GM06990 (cell line): ENCODE data around the gene CCNO.
A peak's percentile ranks its signal among the peaks of the same experiment; 100 is the strongest.

ENCODE experiments used
- DNase-seq: peaks from one replicate; pipeline ENCODE4 v3.0.0-alpha.2; 2011; ENCODE audit not compliant: insufficient read length; ENCODE audit errors: extremely low read depth
- H3K27me3 ChIP-seq: replicated peaks from 2 replicates; pipeline ENCODE4 v1.6.0; 2011; ENCODE audit warnings: low read length; ENCODE audit not compliant: control insufficient read depth, insufficient read depth
- H3K36me3 ChIP-seq: 2 replicates; pipeline ENCODE4 v1.5.1; 2011; ENCODE audit warnings: low read length; ENCODE audit not compliant: control insufficient read depth, insufficient read depth
- H3K4me3 ChIP-seq: replicated peaks from 2 replicates; pipeline ENCODE4 v1.5.1; 2011; ENCODE audit warnings: low read depth, mild to moderate bottlenecking, control low read depth, low read length
- TF ChIP-seq, protein P1 (sequence below): IDR thresholded peaks from 2 replicates; pipeline ENCODE4 v1.5.1; 2011; ENCODE audit warnings: low read length, control low read depth, mild to moderate bottlenecking, inconsistent platforms; ENCODE audit not compliant: insufficient read depth, poor library complexity, severe bottlenecking

CCNO gene

DNA sequence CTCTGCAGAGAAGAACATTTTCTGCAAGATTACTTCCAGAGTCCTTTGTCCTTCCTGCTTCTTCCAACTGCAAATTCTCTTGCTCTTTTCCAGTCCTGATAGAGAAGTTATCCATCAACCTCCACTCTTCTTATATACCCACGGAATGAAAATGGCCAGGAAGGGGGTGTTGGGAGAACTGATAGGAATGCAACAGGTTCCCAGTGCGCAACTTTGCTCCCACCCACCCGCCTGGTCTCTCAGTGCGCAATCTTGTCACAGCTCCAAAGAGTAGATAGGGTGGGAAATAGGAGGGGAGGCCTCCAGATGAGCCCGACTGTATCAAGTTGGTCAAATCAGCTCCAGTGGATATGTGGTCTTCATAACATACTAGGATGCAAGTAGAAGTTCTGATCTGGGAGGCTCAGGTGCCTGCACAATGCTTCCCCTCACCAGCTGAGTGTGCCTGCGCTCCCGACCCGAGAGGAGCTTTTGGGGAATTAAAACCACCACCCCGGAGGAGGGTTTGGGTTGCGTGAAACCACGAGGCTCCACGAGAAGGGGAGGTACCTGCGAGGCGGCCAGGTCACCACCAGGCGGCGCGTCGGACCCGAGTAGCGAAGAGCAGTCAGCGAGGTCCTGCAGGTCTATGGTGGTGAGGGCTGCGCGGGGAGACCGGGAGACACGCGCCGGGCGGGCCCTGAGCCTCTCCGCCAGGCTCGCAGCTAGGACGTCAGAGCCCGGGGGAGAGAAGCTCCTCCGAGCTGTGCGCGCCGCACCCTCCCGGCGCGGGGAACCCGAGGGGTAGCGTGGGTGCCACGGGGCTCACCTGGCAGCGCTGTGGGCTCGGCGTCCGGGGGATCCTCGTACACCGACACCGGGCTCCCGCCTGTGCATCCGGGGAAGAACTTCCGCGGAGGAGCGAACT is 7.1 kb downstream of the CCNO start:
- TF ChIP-seq, protein P1, sequence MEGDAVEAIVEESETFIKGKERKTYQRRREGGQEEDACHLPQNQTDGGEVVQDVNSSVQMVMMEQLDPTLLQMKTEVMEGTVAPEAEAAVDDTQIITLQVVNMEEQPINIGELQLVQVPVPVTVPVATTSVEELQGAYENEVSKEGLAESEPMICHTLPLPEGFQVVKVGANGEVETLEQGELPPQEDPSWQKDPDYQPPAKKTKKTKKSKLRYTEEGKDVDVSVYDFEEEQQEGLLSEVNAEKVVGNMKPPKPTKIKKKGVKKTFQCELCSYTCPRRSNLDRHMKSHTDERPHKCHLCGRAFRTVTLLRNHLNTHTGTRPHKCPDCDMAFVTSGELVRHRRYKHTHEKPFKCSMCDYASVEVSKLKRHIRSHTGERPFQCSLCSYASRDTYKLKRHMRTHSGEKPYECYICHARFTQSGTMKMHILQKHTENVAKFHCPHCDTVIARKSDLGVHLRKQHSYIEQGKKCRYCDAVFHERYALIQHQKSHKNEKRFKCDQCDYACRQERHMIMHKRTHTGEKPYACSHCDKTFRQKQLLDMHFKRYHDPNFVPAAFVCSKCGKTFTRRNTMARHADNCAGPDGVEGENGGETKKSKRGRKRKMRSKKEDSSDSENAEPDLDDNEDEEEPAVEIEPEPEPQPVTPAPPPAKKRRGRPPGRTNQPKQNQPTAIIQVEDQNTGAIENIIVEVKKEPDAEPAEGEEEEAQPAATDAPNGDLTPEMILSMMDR = peak; percentile 87
- Histone ChIP-seq H3K36me3 (no peaks in the 10 kb centered on the region), H3K27me3 (peaks cover 3% of the 10 kb centered on the region), H3K4me3 (peak overlapping the region; percentile 41)
- peak; percentile 77 for DNase-seq

DNA sequence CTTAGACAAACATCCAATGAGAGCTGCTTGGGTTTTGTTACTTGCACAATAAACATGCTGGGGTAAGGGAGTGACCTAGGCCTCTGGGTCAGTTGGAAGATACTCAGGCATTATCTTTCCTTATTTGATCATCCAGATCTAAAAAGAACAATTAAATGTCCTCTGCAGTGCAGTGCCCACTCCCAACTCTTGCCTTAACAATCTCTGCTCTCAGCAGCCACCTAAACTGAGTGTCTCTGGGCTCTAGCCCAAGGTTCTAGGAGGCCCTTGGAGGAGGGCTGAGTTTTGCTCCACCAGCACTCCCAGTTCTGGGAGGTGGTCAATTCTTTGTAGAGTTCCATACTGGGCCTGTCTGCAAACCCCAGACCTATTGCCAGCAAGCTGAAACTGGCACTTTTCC is 8.1 kb downstream of the CCNO start:
- DNase-seq = no peak
- Histone ChIP-seq H3K36me3 (no peaks in the 10 kb centered on the region), H3K4me3 (no peak overlapping the region), H3K27me3 (peaks cover 5% of the 10 kb centered on the region)
- TF ChIP-seq, protein P1 = no peak

DNA sequence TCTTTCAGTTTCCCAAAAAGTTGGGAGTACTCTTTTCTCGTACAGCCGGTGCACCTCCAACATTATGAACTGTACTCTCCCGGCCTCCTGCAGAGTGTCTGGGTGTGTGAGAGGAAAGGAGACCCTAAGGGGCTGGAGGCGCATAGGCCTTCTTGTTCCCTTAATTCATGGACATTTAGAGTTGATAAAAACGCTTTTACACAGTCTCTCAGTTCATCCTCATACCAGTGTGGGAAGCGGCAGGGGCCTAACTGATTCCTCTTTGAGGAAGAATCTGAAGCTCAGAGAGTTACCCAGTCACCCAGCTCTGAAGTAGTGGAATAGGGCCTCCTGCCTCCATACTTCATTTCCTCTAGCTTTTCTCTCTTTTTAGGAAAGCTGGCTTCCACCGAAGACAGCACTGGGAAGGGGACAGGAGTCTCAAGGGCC is 9.6 kb downstream of the CCNO start:
- TF ChIP-seq, protein P1 = no peak
- peaks cover 5% of the 10 kb centered on the region for H3K27me3 ChIP-seq
- no peak for DNase-seq
- H3K36me3 ChIP-seq = no peaks in the 10 kb centered on the region
- no peak overlapping the region for H3K4me3 ChIP-seq

DNA sequence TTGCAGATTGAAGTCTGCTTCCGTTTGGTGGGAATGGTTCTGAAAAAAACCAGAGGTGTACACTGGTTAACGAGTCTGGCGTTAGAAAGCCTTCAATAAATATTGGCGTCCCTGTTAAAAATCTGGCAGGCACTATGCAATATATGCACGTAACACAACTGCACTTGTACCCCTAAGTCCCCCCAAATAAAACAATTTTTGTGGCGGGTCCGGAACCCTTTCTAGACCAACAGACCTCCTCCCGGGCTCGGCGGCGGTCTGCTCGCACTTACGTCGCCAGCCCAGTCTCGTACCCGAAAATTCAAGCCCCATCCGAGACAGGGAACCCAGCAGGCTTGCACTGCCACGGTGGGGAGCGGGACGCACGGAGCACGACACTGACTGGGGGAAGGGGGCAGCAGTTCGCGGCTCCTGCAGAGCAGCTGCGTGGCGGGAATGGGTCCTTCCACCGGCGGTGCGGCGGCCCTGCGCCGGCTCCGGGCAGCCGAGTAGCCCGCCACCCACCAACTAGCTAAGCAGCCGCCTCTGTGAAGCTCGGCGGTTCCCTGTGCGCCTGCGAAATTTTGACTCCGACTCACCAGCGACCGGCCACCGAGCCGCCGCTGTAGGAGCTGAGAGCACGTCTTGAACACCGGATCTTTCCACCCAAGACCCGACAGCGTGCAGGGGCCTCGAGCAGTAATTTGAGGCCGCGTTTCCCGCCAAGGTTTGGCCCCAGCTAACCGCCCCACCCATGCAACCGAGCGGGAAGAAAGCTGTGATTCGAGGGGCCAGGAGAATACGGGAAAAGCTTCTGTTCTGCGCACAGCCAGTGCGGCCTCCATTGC is 10.2 kb downstream of the CCNO start:
- TF ChIP-seq, protein P1 = no peak
- Histone ChIP-seq H3K4me3 (no peak overlapping the region), H3K27me3 (peaks cover 4% of the 10 kb centered on the region), H3K36me3 (no peaks in the 10 kb centered on the region)
- DNase-seq = peak; percentile 34

DNA sequence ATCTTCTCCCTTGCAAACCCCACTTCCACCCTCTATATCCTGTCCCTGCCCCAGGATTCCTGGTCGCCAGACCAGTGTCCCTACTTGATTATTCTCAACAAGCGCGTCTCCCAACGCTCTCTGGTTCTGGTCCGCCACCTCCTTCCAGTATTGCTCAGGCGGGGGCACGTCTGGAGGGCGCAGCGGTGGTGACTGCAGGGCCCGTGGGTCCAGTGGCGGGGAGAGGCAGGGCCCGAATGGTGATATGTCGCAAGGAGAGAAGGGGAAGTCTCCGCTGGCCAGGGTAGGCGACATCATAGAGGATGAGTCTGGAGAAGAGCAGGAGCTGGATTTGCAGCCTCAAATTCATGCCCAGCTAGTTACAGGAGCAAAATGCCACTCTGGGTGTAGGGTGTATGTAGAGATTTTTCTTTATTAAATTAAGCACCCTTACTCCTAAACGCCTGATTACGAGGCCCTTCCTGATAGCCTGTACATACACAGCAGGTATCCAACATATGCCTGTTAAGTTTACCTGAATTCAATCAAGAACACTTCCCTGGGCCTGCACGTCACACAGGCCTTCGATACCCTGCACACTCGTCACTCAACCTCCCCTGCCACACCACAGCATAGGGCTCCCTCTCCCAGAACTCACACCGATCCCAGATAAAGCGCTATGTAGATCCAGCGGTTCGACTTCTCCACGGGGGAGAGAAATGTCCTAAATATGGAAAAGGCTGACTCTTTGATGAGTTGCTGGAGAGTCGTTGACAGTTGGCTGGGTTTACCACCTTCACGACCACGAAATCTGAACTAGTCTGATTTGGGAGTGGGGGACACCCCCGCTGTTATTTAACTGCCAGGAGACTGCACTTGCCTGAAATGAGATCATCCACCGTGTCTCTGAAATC is 11.1 kb downstream of the CCNO start:
- H3K27me3 ChIP-seq = peaks cover 3% of the 10 kb centered on the region
- DNase-seq = no peak
- no peaks in the 10 kb centered on the region for H3K36me3 ChIP-seq
- H3K4me3 ChIP-seq = no peak overlapping the region
- TF ChIP-seq, protein P1 = no peak
